SK-N-SH (cell line): Measurements from ENCODE around the gene IL32.

Experiments used
- CTCF ChIP-seq: fragments of 200-600 bp; sonication (generic); IDR thresholded peaks from 2 replicates; pipeline ENCODE4 v1.6.1; 2017; ENCODE audit warnings: antibody characterized with exemption, mild to moderate bottlenecking, moderate library complexity
- REST ChIP-seq: IDR thresholded peaks from 2 replicates; pipeline ENCODE4 v1.6.1; 2012; ENCODE audit warnings: mild to moderate bottlenecking, low read depth, low read length, moderate library complexity

- no peak for TF ChIP-seq CTCF
- TF ChIP-seq REST = no peak
Observed at GRCh38 chr16:3065742-3066439, 451 bp downstream of the IL32 start.
